Stimulated activated CD4-positive, alpha-beta T cell treated with anti-CD3 and anti-CD28 coated beads, Interleukin-2, amount 100 ng/mL, for 48 hours (primary cell): Measurements from ENCODE around the gene SRGAP2.
"Not testable (repeated sequence)": the region's sequence is repeated elsewhere in the genome, so short reads cannot be mapped to it uniquely, and the experiment has no call there.

Source experiments
- DNase-seq, 2 donors: peaks; one replicate each; pipeline ENCODE4 v3.0.0-alpha.2; 2020

SRGAP2 gene

DNA sequence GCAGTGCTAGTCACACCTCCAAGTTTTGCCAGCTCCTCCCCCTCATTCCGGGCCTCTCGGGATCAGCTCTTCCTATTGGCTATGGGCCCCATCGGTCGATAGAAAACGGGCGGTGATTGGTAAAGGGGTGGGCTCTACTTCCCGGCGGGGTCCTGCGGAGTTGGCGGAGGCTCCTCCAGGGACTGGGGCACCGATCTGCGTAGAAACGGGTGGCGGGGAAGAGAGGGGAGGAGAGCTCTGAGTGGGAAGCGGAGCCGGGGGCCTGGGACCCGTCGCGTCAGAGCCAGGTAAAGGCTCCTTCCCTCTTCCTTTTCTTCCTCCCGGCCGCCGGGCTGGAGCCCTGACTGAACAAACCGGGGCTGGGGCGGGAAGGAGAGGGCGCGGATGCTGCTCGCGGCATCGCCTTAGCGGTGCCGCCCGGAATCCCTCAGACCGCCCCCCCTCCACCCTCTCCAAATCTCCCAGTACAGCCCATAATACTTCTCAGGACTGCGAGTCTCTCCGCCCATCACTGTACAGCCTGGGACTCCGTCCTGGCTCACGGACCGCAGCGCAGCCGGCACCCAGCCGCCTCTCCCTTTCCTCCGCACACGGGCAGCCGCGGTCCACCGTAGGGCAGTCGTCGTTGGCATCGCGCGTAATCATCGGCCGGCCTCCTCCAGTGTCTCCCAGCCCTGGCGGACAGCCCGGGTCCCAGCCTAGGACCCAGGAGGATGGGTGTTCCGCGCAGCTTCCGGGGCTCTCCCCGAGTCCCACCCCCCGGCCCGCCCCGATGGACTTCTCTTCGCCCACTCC is at the start of gene SRGAP2:
TSS of gene SRGAP2 (plus strand) at position 178 of the 795 bp plus-strand sequence. CDS start 2,430 bp downstream, outside the sequence.
- DNase-seq: peak; percentile 18 to 36

DNA sequence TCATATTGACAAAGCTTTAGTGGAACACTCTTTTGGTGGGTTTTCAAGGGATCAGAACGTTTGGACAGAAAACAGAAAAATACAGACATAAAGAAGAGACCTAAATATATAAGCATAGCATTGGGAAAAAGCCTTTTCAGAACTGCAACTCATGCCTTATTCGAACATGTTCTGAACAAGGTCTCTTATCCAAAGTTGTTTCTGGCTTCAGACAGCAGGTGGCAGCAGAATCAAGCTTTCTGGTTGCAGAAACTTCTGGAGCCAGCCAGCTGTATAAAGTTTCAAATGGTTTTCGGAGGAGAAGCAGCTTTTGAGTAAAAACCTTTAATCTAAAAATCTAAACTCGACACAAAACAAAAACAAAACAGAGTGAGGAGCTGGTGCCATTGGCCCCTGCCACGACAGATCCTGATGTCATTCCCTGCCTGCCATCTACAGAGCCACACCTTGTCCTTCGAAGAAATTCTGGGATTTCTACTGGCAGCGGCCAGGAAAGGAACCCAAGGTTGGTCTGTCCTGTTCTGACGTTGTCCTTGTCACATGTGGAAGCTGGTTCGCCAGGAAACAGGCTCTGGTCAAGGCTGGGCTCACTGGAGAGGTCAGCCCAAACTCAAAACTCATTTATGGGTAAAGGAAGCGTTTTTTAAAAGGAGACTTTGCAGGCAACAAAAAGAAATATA is 35.9 kb upstream of the SRGAP2 start:
- not testable (repeated sequence) for DNase-seq

DNA sequence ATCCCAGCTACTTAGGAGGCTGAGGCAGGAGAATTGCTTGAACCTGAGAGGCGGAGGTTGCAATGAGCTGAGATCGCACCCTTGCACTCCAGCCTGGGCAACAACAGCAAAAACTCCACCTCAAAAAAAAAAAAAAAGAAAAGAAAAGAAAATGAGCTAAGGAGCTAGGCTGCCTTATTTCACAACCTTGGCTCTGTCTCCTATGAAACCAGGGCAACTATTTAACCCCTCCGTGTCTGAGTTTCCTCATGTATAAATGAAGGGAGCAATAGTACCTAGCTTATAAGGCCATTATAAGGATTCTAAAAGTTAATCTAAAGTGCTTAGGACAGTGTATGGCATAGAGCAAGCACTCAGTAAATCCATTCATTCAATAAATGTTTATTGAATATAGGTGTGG is 33.5 kb upstream of the SRGAP2 start:
- DNase-seq: not testable (repeated sequence)

DNA sequence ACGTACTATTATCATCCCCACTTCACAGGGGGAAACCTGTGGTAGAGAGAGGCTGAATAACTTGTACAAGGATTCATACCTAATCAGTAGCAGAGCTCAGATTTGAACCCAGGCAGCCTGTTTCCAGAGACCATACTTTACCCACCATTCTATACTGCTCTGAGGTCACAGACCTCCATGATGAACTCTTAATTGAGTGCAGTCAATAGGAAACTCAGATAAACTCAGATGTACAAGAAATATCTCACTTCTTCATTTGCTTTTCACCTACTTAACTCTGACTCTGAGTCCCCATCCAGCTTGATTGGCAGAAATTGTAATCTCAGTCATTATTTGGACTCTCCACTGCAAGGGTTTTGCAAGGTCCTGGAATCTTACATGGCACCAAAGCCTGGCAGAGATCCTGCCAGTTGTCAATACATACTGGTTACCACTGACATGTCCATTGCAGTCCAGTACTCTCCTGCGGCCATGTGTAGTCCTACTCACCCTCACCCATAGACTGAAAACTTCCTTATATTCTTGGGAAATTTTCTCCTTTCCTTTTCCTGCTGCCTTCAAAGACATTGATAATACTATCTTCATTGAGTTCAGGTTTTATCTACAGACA is 30.1 kb upstream of the SRGAP2 start:
- not testable (repeated sequence) for DNase-seq

DNA sequence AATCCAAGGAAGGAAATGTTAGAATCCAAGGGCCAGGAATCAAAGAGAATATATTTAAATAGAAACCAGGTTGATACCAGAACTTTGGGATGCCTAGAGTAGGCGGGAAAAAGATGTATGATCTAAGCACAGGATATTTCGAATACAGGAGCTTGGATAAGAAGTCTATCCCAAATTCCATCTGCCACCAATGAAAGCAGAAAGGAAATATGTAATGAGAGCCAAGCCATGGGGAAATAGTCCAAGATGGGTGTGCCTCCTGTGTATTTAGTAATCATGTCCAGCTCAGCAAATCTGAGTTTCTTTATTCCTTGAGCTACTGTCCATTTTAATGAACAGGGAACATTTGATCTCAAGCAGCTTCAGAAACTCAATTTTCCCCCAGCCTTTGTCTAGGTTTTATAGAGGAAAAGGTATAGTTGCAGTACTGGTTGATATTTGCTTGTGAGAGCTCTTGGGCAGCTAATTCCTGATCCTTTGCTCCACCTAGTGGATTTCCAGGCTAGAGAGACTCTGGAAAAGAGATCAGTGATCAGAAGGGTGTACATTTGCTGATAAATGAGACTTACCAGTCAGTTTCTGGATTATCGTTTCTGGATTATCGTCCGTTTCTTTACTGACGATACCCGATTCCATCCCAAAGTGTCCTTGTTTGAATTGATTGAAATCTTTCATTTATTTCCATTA is 29.0 kb upstream of the SRGAP2 start:
- DNase-seq: not testable (repeated sequence)

DNA sequence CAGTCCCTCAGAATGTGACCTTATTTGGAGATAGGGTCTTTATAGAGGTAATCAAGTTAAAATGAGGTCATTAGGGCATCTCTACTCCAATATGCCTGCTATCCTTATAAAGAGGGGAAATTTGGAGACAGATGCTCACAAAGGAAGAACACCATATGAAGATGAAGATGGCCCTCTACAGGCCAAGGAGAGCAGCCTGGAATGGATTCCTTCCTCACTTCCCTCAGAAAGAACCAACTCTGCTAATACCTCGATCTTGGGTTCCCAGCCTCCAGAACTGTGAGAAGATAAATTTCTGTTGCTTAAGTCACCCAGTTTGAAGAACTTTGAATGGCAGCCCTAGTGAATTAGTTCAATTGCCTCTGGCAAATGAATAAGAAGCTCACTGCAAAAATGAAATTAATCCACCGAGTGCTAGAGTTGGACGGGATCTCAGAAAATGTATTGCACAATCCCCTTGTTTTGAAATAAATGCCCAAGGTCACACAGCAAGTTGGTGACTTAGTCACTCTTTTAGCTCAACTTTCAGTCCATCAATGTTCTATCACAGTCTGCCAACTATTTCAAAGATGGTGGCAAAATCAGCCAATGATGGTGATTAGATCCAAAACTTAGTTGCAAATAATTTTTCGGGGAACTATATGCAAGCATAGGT is 27.8 kb upstream of the SRGAP2 start:
- not testable (repeated sequence) for DNase-seq

DNA sequence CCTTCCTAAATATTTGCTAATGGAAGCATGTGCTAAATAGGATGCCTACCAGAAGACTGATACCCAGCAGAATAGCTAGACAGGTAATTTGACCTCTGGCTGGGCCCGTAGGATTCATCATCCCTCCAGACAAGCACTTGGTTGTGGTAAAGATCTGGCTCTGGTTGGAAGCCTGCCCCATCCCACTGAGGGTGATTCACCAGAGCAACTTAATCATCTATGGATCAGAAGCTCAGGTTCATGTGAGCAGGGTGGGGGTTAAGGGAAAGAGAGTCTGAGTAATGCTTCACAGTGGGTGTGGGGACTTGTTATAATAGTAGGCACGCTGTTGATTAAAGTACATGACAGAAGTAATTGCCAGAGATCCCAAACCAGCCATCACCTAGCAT is 27.2 kb upstream of the SRGAP2 start:
- peak; percentile 1 to 3 for DNase-seq

DNA sequence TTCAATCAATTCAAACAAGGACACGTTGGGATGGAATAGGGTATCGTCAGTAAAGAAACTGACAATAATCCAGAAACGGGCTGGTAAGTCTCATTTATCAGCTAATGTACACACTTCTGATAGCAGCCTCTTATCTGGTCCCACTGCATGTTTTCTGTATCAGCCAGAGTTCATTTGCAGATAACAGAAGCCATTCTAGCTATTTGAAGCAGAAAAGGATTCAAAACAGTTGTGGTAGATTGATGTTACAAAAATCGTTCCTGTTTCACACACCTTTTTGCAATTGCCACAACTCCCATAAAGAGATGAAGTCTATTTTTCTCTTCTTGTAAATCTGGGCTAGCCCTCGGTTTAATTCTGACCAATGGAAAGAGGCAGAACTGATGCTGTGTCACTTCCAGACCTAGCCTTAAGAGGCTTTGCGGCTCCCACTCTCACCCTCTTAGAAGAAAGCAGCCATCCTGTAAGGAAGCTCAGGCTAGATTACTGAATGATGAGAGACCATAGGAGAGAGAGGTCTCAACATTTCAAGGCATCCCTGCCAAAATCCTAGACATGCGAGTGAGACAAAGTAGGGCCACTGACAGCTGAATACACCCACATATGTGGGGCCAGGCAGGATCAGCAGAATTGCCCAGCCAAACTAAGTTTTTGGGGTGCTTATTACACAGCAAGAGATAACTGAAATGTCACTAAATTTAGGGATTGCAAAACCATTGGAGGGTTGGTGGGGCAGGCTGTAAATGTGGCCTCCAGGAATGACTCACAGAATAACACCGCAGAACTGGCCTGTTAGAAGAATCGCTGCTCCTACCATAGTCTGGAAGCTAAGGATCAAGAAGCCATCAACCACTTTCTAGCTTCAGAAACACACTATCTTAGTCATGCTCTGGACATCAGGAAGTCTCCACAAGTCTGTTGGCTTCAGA is 25.0 kb upstream of the SRGAP2 start:
- not testable (repeated sequence) for DNase-seq

DNA sequence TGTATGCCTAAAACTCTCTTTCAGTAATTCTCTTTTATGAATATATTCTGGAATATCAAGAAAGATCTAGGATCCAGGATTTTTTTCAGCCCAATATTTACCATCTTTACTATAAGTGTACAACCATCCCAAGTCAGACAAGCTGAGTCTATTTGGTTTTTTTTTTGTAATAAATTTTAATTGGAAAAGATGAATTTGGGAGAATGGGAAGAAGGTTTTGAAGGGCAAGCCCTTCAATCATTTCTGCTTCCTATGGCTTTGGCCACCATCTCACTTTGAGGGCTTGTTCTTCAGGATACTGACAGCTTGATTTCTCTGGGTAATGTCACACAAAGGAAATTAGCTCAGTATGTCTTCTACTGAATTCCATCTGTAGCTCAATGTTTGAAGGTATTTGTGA is 23.7 kb upstream of the SRGAP2 start:
- not testable (repeated sequence) for DNase-seq

DNA sequence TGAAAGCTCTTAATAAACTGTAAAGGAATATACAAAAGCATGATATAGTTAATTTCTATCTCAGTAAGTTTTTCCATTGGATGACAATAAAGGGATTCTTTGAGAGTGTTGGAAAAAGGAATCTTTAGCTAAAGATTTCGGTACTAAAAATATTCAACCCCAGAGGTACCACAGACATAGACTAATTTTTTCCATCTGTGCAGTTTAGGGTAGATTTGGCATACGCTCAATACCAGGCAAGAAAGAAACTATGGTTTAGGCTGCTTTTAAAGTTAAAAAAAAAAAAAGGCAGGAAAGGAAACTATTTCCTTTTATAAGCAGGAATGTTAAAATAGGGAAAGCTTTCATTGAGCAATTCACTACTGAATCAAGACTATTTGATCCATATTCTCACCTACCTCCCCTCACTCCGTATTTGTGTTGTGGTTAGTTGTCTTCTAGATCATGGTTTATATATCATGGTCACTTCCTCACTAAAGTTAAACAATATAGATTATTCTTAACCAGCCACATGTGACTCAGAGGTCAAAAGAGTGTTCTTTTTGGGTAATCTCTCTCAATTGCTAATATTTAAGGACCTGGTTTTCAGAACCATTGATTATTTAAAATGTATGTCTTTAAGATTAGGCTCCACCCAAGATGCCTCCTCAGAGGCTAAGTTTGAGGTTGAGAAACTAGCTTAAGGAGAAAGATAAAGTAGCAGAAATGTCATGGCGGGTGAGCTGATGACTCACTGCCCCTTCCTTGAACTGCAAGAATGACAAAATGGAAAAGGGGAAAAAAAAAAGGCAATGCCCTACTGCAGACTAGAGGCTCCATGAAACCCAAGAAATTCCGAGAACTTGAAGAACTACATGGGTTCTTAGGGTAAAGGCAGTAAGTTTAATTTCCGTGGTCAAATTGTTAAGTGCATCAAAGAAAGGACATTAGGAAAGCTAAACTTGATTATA is 20.7 kb upstream of the SRGAP2 start:
- DNase-seq: not testable (repeated sequence)

DNA sequence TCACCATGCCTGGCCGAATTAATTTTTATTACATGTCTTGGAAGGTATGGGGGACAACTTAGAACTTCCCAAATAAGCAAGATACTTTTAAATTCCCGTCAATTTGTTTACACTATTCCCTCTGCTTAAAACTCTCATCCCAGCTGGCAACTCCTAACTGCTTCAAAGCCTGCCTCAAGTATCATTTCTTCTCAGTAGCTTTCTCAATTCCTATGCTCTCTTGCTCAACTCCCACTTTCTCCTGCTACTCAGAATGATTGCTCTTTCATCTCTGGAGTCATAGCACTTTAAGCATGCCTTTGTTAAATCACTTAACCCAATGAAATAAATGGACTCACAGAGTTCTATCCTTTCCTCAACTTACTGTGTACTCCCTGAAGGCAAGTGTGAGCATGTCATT is 19.6 kb upstream of the SRGAP2 start:
- DNase-seq: not testable (repeated sequence)

DNA sequence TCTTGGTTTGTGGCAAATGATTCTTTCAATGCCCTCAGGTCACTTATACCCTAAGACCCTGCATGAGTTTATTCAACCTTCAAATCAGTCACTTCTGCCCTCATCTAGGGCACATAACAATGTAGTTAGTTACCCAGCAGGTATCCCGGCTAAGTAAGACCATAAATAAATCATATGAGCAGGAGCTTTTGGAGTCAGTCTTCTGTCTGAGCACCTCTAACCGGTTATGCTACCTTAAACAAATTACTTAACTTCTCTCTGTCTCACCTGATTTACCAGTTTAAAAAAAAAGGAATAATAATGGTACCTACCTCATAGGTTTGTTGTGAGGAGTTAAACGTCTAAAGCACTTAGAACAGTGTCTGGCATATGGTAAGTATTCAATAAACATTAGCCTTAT is 17.6 kb upstream of the SRGAP2 start:
- DNase-seq: not testable (repeated sequence)

DNA sequence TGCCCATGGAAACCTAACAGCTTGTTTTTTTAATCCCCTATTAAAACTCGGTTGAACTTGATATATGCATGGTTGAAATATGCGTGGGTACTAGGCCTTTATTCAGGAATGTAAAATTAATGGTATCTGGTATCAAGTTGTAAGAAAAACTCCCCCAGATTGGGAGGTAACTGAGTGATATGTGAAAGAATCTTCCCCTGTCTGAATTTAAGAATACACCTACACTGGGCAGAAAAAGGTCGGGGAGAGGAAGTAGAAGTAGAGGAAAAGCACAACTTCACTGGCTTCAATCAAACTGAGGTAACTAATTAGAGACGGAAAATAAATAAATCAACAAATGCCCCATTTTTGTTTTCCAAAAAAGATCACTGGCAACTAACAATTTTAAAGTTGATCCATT is 16.5 kb upstream of the SRGAP2 start:
- DNase-seq: not testable (repeated sequence)

DNA sequence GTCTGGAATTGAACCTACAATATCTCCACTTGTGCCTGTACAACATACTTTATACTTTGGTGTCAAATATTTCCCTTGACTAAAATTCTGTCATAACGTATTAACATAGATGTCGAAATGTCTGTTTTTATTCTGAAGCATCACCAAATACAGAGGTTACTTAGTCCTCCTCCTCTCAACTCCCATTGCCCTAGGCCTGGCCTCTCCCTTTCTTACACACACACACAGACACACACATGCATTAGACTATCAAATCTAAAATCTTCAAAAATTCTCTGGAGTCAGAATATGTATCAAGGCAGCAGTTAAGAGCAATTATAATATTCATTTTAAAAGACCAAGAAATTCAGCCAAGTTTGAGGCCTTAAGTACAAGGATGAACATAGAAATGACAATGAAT is 8.2 kb upstream of the SRGAP2 start:
- not testable (repeated sequence) for DNase-seq

DNA sequence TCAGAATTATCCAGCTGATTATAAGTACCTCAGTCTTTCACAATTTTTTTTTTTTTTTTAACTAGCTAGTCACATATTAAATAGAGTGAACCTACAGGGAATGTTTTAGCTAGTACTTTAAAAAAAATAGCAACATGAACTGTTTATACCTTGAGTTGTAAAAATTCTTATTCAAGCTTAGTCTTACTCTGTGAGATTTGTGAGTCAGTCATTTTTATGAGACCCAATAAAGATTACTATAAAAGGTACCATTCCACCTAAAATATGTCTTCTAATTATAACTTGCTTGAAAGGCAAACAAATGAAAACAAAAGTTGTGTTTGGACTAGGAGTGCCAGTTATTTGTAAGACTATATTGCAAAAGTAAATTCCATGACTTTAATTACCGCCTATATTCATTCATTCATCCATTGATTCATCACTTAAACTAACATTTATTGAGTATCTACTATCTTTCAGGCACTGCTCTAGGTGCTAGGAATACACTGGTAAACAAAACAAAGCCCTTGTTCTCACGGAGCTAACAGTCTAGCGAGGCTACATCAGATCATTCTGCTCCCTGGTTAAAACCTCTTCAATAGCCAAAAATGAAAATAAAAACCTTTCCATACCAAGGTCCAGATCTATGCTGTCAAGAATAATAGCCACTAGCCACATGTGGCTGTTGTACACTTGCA is 6.5 kb upstream of the SRGAP2 start:
- not testable (repeated sequence) for DNase-seq

DNA sequence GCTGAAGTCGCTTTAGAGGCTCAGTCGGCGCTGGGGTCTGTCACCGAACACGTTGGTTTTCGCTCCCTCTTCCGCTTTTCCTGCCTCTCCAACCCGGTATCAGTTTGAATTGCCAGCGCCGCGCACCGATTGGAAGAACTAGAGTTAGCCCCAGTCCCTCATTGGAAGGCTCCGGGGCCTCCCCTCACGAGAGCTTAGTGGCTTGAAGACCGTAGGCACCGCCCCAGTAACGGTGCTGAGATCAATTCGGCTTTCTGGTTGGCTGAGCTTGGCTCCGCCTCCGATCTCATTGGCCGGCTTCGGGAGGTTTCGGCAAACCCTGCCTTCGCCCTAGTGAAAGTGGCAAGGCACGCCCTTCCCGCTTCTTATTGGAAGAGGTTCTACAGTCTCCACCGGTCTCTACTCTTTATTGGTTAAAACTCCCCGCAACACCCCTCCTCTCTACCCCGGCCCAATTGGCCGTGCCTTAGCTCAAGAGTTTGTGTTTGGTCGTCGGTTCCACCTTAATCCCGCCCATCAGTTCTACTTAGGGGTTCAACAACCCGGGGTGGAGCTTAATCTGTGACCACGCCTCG is 465 bp upstream of the SRGAP2 start, which contains the start of gene FAM72A:
TSS of gene FAM72A (minus strand) at position 51 of the 575 bp plus-strand sequence. CDS start 814 bp downstream, outside the sequence.
- DNase-seq: peak; percentile 85 to 88

DNA sequence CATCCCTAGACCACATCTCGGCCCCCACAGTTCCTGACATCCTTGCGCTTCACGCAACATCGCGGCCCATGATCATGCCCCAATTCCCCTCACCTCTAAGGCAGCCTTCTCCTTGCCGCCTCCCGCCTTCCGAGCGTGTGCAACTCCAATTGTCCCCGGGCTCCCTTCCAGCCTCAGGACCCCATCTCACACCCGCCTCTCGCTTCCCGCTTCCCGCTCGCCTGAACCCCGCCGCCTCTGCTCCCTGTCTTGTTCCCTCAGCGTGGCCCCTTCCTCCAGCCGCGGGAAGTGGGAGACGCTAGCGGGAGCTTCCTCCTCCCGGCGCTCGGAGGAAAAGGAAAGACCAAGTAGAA is 794 bp downstream of the SRGAP2 start:
- peak in 1 of 2 donors; percentile 1 for DNase-seq

DNA sequence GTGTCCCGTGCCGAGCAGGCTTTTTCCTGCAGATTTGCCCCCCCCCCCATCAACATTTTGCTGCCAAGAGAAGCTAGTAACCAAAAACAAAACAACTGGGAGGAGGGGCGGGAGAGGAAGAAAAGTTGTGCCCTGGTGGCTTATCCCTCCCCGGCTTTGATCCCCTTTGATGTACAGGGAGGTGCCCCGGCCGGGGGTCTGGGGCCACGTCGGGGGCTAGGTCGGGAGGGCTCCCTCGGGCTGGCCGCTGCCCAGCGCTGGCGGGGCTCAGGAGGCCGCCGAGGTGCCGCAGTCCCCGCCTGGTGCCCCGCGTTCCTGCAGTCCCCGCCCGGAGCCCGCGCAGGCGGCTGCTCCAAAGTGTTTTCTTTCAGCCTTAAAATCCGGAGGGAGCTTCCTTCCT is 1.5 kb downstream of the SRGAP2 start:
- not testable (repeated sequence) for DNase-seq

DNA sequence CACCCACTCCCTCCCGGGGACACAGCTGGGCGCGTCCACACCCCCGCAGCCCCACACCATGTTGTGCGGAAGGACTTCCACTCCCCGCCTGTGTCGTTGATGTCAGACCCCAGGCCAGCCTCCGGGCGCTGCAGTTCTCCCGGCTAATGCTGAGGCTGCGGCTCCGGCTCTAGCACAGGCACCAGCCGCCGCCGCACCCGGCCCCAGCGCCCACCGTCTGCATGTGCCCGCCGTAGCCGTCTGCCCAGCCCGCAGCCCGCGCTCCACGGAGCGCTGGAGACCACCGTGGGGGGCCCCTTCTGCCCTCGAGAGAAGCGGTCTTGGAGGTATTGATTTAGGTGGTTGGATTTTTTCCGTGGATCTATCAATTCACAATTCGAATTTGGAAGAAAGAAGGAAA is 2.2 kb downstream of the SRGAP2 start:
- peak in 1 of 2 donors; percentile 12 for DNase-seq
